GM21529 (cell line): ENCODE measurements around the gene IER5L.
"Not testable (repeated sequence)": the region's sequence is repeated elsewhere in the genome, so short reads cannot be mapped to it uniquely, and the experiment has no call there.

Experiments
- ATAC-seq: cut with Tn5 transposase; IDR thresholded peaks from one replicate; pipeline ENCODE4 v1.9.1; 2021; ENCODE audit not compliant: unreplicated experiment

Gene IER5L

DNA sequence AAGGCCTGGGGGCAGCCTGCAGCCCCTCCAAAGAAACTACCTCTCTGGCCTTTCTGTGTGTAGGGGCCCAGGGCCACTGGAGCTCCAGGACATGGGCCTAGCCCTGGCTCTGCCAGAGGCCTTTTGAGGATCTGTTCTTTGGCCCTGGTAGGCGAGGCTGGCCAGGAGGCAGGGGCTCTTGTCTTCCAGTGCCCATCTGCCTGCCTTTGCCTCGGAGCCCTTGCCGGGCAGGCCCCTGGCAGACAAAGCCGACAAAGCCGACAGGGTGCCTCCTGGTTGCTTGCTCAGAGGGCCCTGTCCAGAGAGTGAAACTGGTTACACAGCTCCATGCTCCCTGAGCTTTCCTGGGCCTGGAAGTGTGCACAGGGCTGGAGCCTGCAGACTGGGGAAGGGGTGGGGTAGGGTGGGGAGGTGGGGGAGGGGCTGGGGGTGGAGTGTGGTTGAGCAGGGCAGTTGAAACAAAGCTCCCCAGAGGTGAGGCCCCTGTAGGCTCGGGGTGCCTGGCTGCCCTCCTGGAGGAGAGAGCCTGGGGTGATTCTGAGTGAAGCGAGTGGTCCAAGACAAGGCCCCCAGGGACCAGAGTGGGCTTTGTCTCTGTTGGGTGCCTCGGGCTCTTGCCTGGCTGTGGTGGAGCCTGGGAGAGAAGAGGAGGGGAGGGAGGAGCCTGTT is 37.5 kb downstream of the IER5L start:
- ATAC-seq = peak; percentile 9

DNA sequence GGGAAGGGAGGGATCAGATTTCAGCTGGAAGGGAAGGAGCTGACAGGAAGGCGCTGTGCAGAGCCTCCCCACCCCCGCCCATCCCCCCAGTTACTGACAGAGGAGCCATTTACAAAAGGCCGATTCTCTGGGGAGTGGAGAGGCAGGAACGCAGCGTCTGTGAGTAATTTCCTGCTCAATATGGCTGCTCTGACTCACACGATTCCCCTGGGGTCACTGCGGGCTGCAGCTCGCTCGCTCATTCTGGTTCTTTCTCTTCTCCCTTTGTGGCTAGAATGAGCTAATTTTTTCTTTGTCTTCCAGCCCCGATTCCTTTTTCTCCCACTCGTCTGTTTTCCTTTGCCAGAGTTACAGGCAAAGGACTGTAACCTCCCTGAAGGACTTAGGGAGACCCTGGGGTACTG is 38.1 kb downstream of the IER5L start:
- ATAC-seq = peak; percentile 59

DNA sequence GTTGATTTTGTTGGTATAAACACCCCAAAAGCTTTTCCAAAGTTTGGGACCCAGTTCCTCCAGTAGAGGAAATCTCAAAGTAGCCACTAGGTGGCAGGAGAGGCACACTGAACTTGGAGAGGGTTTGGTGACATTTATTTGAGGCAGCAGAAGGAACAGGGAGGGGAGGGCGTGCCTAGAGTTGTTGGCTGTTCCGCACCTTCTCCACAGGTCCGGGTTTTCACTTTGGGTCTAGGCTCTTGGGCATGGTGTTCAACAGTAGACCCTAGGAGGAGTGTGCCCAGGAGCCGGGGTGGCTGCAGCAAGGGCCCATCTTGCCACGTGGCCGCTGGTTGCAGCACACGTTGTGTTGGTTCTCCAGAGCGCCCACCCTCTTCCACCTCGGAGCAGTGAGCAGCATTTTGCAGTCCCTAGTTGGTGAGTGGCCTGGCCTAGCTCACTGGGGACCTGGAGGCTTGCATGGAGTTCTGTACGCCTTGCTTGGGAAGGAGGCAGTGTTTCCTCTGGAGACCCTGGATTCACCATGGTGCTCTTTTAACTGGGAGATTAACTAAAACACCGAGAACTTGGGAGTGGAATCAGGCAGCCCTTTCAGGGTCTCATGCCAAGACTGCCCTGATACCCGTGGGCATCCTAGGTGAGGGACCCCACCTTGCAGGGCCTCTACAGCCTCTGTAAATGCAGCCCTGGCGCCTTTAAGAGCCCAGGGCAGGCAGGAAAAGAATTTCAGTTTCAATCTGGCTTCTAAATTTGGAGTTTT is 38.6 kb downstream of the IER5L start:
- peak; percentile 31 for ATAC-seq

DNA sequence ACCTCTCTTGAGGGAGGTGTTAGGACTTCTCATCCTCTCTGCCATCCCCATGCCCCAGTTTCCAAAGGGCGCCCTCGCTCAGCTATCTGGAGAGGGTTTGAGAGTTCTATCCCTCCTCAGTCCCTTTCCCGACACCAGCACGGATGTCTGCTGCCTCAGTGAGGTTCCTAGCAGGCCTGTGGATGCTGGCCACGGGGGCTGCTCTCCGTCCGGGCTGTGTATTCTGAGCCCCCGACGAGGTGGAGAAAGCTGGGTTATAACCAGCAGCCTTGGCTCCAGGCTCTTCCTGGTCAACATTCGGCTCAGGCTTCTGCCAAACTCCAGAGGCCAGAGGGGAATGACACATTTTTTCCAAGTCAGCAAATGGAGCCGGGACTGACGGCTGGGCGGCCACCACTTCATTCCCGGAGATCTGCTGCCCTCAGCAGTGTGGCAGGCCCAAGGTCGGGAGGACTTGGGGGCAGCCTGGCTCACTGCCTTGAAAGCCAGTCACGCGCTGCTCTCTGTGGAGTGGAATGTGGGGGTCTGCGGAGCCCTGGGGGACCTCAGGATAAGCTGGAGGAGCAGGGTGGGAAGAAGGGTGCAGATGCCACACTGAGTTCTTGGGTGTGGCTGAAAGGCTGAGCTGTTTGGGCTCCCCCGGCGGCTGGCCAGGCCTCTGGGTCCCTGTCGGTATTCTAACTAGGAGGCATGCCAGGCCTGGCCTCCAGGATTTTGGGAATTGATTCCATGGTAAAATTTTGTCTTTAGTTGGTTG is 39.4 kb downstream of the IER5L start:
- no peak for ATAC-seq

DNA sequence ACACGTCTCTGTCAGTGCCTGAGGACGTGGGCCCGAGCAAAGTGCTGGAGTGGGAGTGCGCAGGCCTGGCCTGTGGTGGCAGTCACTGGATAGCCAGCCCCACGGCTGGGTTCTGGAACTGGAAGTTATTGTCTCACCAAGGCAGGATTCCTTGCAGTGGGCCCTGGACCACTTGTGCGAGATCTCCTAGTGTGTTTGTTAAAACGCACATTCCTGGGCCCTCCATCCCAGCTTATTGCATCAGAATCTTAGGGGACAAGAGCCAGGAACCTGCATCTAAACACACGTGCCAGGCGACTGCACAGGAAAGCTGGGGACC is 40.0 kb downstream of the IER5L start:
- ATAC-seq = no peak

DNA sequence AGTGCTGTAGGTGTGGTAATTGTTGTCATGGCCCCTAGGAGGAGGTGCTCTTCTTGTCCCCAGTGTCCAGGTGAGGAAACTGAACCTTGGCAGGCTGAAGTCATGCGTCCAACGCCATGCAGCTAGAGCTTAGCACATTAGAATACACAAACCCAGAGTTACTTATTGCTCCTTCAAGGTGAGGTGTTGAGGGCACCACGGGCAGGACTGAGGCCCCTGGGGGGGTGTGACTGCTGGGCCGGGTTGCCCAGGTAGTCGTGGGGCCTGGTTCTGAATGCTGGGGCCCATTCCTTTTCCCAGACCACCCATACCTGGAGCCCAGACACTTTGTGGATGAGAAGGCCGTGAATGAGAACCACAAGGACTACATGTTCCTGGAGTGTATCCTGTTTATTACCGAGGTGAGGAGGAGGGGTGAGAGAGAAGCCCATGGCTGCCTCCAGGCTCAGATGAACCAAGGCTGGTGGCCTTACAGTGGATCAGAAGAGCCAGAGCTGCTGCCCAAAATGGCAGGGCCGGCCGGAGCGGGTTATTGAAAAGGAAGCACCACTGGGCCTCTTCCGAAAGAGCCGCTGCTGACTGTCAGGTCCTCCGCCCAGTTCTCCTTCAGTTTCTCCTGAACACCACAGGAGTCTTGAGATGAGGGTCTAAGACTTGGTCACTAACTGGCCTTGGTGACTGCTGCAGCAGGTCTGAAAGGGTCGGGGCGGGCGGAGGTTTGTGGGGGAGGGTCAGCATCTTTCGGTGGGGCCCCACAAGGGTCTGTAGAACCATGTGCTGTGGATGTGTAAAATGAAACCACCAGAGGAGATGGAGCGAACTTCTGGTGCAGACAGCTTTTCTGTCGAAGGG is 40.5 kb downstream of the IER5L start:
- no peak for ATAC-seq

DNA sequence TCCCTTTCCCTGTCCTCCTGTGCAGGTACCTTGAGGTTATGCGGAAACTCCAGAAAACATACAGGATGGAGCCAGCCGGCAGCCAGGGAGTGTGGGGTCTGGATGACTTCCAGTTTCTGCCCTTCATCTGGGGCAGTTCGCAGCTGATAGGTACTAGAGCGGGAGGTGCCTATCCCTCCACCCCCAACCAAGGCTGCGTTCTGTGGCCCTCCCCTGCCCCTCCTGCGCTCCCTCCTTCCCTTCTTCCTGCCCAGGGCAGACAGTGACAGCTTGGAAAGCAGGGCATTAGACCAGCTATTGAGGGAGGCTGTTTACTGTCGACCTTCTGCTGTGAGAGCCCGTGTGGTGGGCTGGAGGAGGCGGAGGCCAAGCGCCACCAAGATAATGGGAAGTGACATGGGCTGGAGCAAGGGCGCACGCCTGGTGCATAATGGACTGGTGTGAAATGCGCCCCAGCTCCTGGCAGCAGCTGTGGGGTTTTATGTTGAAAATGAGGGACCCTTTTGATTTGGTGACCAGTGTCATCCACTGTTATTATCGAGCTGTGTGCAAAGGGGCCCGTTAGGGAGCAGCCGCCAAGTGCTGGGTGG is 41.5 kb downstream of the IER5L start:
- no peak for ATAC-seq

DNA sequence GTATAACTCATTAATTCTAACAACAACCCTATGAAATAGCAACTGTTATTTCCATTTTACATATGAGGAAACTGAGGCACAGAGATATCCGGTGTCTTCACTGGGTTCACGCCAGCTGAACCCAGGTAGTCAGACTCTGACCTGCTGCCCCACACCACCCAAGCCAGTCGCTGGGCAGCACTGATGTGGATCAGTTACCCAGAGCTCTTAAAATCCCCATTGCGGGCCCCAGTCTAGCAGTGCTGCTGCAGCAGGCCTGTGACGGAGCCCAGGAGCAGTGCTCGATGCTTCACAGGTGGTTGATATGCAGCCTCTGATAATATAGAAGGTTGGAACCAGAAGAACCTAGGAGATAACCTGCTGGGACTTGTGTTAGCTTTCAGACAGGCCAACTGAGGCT is 42.6 kb downstream of the IER5L start:
- no peak for ATAC-seq

DNA sequence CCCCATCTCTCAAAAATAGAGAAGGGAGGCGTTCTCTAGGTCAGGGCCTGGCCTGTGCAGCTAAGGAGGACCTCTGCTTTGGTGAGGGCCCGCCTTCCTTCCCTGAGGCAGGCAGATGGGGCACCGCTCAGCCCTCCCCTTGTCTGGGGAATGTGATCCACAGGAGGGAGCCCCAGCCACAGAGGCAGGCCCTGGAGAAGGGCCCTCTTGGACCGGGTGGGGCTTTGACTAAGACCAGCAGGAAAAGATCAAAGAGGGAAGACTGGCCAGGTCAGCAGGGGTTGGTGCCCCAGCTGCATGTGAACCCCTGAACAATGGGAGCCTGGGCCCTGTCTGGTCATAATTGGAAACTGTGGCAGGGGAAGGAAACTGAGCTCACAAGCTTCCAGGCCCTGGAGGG is 45.0 kb downstream of the IER5L start:
- ATAC-seq = no peak

DNA sequence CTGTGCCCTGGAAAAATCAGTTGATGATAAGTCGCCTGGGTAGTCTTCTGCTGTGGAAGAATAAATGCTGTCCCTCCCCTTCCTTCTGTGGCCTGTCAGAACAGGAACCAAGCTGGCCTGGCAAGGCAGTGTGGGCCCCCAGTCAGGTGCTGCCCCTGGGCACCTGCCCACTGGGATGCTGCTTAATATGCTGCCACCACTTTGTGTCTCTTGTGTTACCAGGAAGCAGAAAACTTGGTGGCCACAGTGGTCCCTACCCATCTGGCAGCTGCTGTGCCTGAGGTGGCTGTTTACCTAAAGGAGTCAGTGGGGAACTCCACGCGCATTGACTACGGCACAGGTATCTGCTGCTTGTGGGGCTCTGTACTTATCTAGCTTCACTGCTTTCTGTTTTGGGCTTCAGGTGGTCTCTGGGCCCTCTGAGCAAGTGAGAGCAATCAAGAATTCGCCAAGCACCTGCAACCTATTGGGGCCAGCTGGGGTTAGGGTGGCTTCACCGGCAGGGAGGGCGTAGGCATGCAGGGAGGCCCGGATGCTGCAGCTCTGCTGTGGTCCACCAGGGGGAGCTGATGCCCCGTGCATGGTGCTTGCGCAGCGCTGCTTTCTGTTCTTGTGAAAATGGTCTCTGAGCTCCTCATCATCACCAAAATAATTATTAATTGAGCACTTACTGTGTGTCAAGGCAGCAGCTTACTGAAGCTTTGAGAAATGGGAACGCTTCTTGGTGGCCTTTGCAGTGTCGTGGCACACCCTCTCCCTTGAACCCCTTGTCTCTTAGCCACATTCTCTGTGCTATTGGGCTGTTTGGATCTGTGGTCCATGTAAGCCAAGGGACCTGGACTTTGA is 46.5 kb downstream of the IER5L start:
- peak; percentile 58 for ATAC-seq

DNA sequence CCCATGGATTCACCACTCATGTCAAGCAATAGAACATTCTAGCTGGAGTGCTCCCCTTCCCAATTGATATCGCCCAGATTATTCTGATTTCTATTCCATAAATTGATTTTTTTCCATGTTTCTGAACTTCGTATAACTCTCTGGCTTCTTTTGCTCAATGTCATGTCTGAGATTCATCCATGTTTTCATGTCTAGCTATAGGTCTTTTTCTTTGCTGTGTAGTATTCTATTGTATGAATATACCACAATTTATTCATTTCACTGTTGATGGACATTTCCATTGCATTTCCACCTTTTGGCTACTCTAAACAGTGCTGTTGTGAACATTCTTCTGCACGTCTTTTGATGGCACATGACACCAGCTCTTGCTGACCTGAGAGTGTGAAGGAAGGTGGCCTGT is 47.3 kb downstream of the IER5L start:
- no peak for ATAC-seq

DNA sequence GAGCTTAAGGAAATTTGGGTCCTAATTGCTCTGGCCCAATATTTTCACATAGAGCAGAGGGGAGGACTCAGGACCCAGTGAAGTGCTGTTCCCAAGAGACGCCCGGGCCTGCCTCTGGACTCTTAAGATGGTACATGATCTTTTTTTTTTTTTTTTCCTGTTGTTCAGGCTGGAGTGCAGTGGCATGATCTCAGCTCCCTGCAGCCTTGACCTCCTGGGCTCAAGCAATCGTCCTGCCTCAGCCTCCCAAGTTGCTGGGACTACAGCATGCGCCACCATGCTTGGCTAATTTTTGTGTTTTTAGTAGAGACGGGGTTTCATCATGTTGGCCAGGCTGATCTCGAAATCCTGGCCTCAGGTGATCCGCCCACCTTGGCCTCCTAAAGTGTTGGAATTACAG is 47.8 kb downstream of the IER5L start:
- ATAC-seq = not testable (repeated sequence)

DNA sequence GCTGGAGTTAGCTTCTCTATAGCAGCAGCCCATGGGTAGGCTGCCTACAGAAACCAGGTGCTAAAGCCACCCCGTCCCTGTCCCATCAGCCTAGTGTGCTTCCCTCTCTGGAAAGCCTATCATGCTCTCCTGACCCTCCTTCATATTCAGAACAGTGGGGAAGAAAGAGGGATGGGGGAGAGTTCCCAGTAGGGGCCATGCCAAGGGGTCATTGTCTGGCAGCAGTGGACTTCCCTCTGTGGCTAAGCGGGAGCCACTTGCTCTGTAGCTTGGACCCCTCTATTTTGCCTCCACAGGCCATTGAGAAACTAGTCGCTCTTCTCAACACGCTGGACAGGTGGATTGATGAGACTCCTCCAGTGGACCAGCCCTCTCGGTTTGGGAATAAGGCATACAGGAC is 49.4 kb downstream of the IER5L start:
- ATAC-seq = no peak

DNA sequence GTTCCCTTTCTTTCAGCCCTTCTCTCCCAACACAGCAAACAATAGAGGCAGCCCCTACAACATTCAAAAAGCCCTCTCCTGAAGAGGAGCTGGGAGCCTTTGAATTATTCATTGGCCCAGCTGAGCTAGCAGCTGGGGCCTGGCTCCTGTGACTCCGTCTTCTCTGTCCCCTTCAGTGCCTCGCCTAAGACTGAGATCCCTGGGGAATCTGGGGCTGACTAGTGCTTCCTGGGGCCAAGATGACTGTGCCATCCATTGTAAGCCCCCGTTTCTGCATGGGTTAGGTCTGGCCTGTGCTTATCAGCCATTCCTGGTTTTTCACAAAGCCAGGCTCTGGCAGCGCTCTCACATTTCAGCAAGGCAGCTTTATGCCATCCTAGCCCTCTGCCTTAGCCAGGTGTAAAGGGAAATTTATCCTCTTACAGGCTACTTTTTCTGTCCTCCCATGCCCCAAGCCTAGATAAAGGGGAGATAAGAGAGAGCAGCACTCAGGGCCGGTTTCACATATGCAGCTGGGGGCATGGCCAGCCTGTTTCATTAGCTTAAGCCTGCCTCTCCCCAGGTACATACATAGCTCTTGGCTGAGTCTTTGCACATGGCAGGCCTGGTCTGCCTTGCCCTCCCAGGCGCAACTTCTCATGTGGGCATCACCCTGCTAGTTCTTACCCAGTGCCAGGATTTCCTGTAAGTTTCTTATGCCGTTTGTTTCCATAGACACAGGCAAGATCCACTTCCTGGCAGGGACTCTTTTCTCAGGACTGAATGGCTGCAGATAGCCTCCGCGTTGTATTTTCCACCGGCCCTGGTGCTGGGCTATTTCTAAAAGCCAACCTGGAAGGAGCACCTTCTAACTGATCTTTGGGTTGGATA is 51.1 kb downstream of the IER5L start:
- no peak for ATAC-seq
